GM21825 (cell line): ENCODE measurements around the gene IL17REL.

ENCODE experiments used
- ATAC-seq: cut with Tn5 transposase; IDR thresholded peaks from one replicate; pipeline ENCODE4 v1.9.1; 2021; ENCODE audit warnings: mild to moderate bottlenecking, moderate library complexity; ENCODE audit not compliant: unreplicated experiment

IL17REL gene

GRCh38 chr22:50008151-50009040, 4.2 kb downstream of the IL17REL start:
- ATAC-seq: no peak

- no peak for ATAC-seq
Measured at GRCh38 chr22:50007057-50007511, 5.5 kb downstream of the IL17REL start.

GRCh38 chr22:50004918-50005317, 7.6 kb downstream of the IL17REL start:
- no peak for ATAC-seq

- ATAC-seq: no peak
Measured at GRCh38 chr22:50002791-50003190, 9.8 kb downstream of the IL17REL start.

- ATAC-seq: no peak
Measured at GRCh38 chr22:50001388-50002231, 11.0 kb downstream of the IL17REL start.

- ATAC-seq: no peak
Measured at GRCh38 chr22:50000587-50001387, 11.8 kb downstream of the IL17REL start.

GRCh38 chr22:49999946-50000586, 12.5 kb downstream of the IL17REL start:
- no peak for ATAC-seq

GRCh38 chr22:49999063-49999945, 13.3 kb downstream of the IL17REL start:
- no peak for ATAC-seq

GRCh38 chr22:49998718-49999062, 13.9 kb downstream of the IL17REL start:
- no peak for ATAC-seq

- no peak for ATAC-seq
Measured at GRCh38 chr22:49997932-49998717, 14.4 kb downstream of the IL17REL start.

GRCh38 chr22:49997251-49997599, 15.3 kb downstream of the IL17REL start:
- ATAC-seq: no peak

GRCh38 chr22:49996518-49997250, 15.9 kb downstream of the IL17REL start:
- ATAC-seq: no peak

- no peak for ATAC-seq
Measured at GRCh38 chr22:49996119-49996517, 16.4 kb downstream of the IL17REL start.

- ATAC-seq: no peak
Measured at GRCh38 chr22:49995361-49996118, 17.0 kb downstream of the IL17REL start.

GRCh38 chr22:49995041-49995360, 17.6 kb downstream of the IL17REL start:
- no peak for ATAC-seq

- ATAC-seq: no peak
Measured at GRCh38 chr22:49994361-49995040, 18.1 kb downstream of the IL17REL start.
